GM12892 (cell line): Measurements from ENCODE around the gene TBXAS1.

ENCODE experiments used
- POLR2A ChIP-seq: IDR thresholded peaks from 2 replicates; pipeline ENCODE4 v1.6.1; 2011; ENCODE audit warnings: low read depth, low read length, control low read depth
- POLR2AphosphoS5 ChIP-seq: IDR thresholded peaks from 2 replicates; pipeline ENCODE4 v1.6.1; 2011; ENCODE audit warnings: low read depth, low read length, control low read depth
- TAF1 ChIP-seq: IDR thresholded peaks from 2 replicates; pipeline ENCODE4 v1.6.1; 2011; ENCODE audit warnings: low read depth, mild to moderate bottlenecking, control low read depth, low read length, borderline replicate concordance

GRCh38 chr7:139915864-139916716 is 87.0 kb downstream of the TBXAS1 start:
- TF ChIP-seq TAF1 (no peak), POLR2A (no peak; the same call in 1 of the 2 replicates), POLR2AphosphoS5 (no peak)
